H9 (cell line): ENCODE results near the gene NEMF. TPM values are rescaled to one million over a fixed set of nuclear protein-coding genes. Genes with fewer than 3 reads are reported as not detected.

Experiments
- DNase-seq: peaks from one replicate; pipeline ENCODE4 v3.0.0-alpha.2; 2017
- H2AFZ ChIP-seq: one replicate; pipeline ENCODE4 v1.6.1; 2013; ENCODE audit warnings: mild to moderate bottlenecking, low read length, control low read depth, moderate library complexity
- H2AK5ac ChIP-seq: 2 replicates; pipeline ENCODE4 v1.6.1; 2013; ENCODE audit warnings: low read length, control low read depth, mixed read lengths; ENCODE audit not compliant: insufficient read length
- H2BK120ac ChIP-seq: one replicate; pipeline ENCODE4 v1.6.1; 2013; ENCODE audit warnings: low read depth, mild to moderate bottlenecking, low read length, control low read depth, inconsistent platforms; ENCODE audit not compliant: poor library complexity, severe bottlenecking
- H2BK12ac ChIP-seq: 2 replicates; pipeline ENCODE4 v1.6.1; 2013; ENCODE audit warnings: low read length, control low read depth, mixed read lengths, low read depth; ENCODE audit not compliant: insufficient read length
- H2BK15ac ChIP-seq: 2 replicates; pipeline ENCODE4 v1.6.1; 2013; ENCODE audit warnings: low read depth, low read length, control low read depth
- H2BK20ac ChIP-seq: one replicate; pipeline ENCODE4 v1.6.1; 2013; ENCODE audit warnings: low read depth, mild to moderate bottlenecking, low read length, control low read depth, inconsistent platforms; ENCODE audit not compliant: poor library complexity, severe bottlenecking
- H2BK5ac ChIP-seq: 2 replicates; pipeline ENCODE4 v1.6.1; 2013; ENCODE audit warnings: low read length, control low read depth, mixed read lengths; ENCODE audit not compliant: insufficient read length
- H3K14ac ChIP-seq: 2 replicates; pipeline ENCODE4 v1.6.1; 2013; ENCODE audit warnings: low read length, control low read depth; ENCODE audit not compliant: insufficient read depth
- H3K18ac ChIP-seq: 2 replicates; pipeline ENCODE4 v1.6.1; 2013; ENCODE audit warnings: low read depth, mild to moderate bottlenecking, mixed read lengths, low read length, control low read depth; ENCODE audit not compliant: insufficient read length
- H3K23ac ChIP-seq: 2 replicates; pipeline ENCODE4 v1.6.1; 2013; ENCODE audit warnings: low read length, control low read depth, mixed read lengths, low read depth; ENCODE audit not compliant: insufficient read length
- H3K23me2 ChIP-seq: 2 replicates; pipeline ENCODE4 v1.6.1; 2013; ENCODE audit warnings: low read depth, mild to moderate bottlenecking, mixed read lengths, low read length, control low read depth; ENCODE audit not compliant: insufficient read length, poor library complexity, severe bottlenecking
- H3K27ac ChIP-seq: 2 replicates; pipeline ENCODE4 v1.5.1; 2013; ENCODE audit warnings: low read length, control low read depth, mixed read lengths, low read depth; ENCODE audit not compliant: insufficient read length
- H3K27me3 ChIP-seq: 2 replicates; pipeline ENCODE4 v1.6.1; 2013; ENCODE audit warnings: low read length, control low read depth, inconsistent platforms; ENCODE audit not compliant: insufficient read depth
- H3K4ac ChIP-seq: 2 replicates; pipeline ENCODE4 v1.6.1; 2013; ENCODE audit warnings: low read depth, mild to moderate bottlenecking, control low read depth, inconsistent platforms, low read length, moderate library complexity
- H3K4me1 ChIP-seq: 2 replicates; pipeline ENCODE4 v1.6.1; 2013; ENCODE audit warnings: low read length, control low read depth, inconsistent platforms; ENCODE audit not compliant: insufficient read depth
- H3K4me2 ChIP-seq: 2 replicates; pipeline ENCODE4 v1.6.1; 2013; ENCODE audit warnings: low read length, control low read depth, mixed read lengths; ENCODE audit not compliant: insufficient read length, insufficient read depth
- H3K56ac ChIP-seq: 2 replicates; pipeline ENCODE4 v1.6.1; 2013; ENCODE audit warnings: low read depth, mild to moderate bottlenecking, mixed read lengths, low read length, control low read depth; ENCODE audit not compliant: insufficient read length
- H3K79me1 ChIP-seq: 2 replicates; pipeline ENCODE4 v1.6.1; 2013; ENCODE audit warnings: low read depth, mild to moderate bottlenecking, moderate library complexity, low read length, control low read depth, inconsistent platforms; ENCODE audit not compliant: insufficient read depth, poor library complexity, severe bottlenecking
- H3K79me2 ChIP-seq: 2 replicates; pipeline ENCODE4 v1.6.1; 2013; ENCODE audit warnings: low read length, control low read depth, inconsistent platforms; ENCODE audit not compliant: insufficient read depth
- H3K9ac ChIP-seq: 2 replicates; pipeline ENCODE4 v1.6.1; 2013; ENCODE audit warnings: low read length, control low read depth, mixed read lengths; ENCODE audit not compliant: insufficient read length; ENCODE audit errors: extremely low read depth
- H3K9me3 ChIP-seq: one replicate; pipeline ENCODE4 v1.6.1; 2013; ENCODE audit warnings: low read depth, low read length, inconsistent platforms; ENCODE audit not compliant: control insufficient read depth
- H3T11ph ChIP-seq: one replicate; pipeline ENCODE4 v1.6.1; 2013; ENCODE audit warnings: mild to moderate bottlenecking, low read length, control low read depth, inconsistent platforms
- H4K20me1 ChIP-seq: one replicate; pipeline ENCODE4 v1.6.1; 2013; ENCODE audit not compliant: control insufficient read depth, insufficient read length, insufficient read depth
- H4K5ac ChIP-seq: 2 replicates; pipeline ENCODE4 v1.6.1; 2013; ENCODE audit warnings: low read depth, mild to moderate bottlenecking, mixed read lengths, low read length, control low read depth; ENCODE audit not compliant: insufficient read length
- H4K8ac ChIP-seq: replicated peaks from 2 replicates; pipeline ENCODE4 v1.6.1; 2013; ENCODE audit warnings: low read length, control low read depth, mixed read lengths, low read depth; ENCODE audit not compliant: insufficient read length
- H4K91ac ChIP-seq: 2 replicates; pipeline ENCODE4 v1.6.1; 2013; ENCODE audit warnings: low read depth, mild to moderate bottlenecking, moderate library complexity, mixed read lengths, low read length, control low read depth; ENCODE audit not compliant: insufficient read length
- H3K27ac Mint-ChIP-seq, 3 experiments: 2 replicates in 2 of 3; 3 replicates in 1 of 3; pipeline ENCODE4 v1.8.0; 2020 to 2021; ENCODE audit warnings: mixed read lengths in 3 of 3, mild to moderate bottlenecking in 1 of 3, moderate library complexity in 1 of 3
- H3K27me3 Mint-ChIP-seq: 2 replicates; pipeline ENCODE4 v1.8.0; 2021; ENCODE audit warnings: low read depth, mild to moderate bottlenecking, moderate library complexity, mixed read lengths
- H3K36me3 Mint-ChIP-seq, 3 experiments: 2 replicates in 2 of 3; 3 replicates in 1 of 3; pipeline ENCODE4 v1.8.0; 2020 to 2021; ENCODE audit warnings: low read depth in 3 of 3, mixed read lengths in 3 of 3; ENCODE audit not compliant: insufficient read depth in 1 of 3
- H3K4me1 Mint-ChIP-seq, 2 experiments: 2 replicates each; pipeline ENCODE4 v1.8.0; 2020; ENCODE audit warnings: mixed read lengths in 2 of 2
- H3K4me3 Mint-ChIP-seq, 2 experiments: 2 replicates in 1 of 2; 3 replicates in 1 of 2; pipeline ENCODE4 v1.8.0; 2020 to 2021; ENCODE audit warnings: mild to moderate bottlenecking in 2 of 2, mixed read lengths in 2 of 2, moderate library complexity in 1 of 2
- H3K9me3 Mint-ChIP-seq, 2 experiments: 2 replicates in 1 of 2; 3 replicates in 1 of 2; pipeline ENCODE4 v1.8.0; 2020; ENCODE audit warnings: mild to moderate bottlenecking in 2 of 2, mixed read lengths in 2 of 2, moderate library complexity in 1 of 2
- CTCF ChIP-seq: fragments of 200-600 bp; sonication (generic); conservative IDR thresholded peaks from 3 replicates; pipeline ENCODE4 v1.8.0; 2021; ENCODE audit warnings: antibody characterized with exemption, mild to moderate bottlenecking
- WGBS: extraction: QIAGEN DNeasy Blood & Tissue Kit; methylation state at CpG from one replicate; pipeline ENCODE4 v1.1.7; 2013; ENCODE audit warnings: missing lambda C conversion rate, low lambda C conversion rate, mixed read lengths; ENCODE audit not compliant: insufficient read length; ENCODE audit errors: extremely low coverage; 5-methylcytosine and 5-hydroxymethylcytosine counted together
- total RNA-seq: library from RNA; stranded (reverse); gene quantifications from 2 replicates; pipeline ENCODE4 v1.2.1, GENCODE V29; 2021

Gene NEMF
- total RNA-seq, 1 experiment from 2014 or later = 57.4 TPM

- no peak overlapping the region for H3K23ac ChIP-seq
- no peak overlapping the region for H3K4me2 ChIP-seq
- Mint-ChIP-seq H3K36me3 (peaks cover 11 to 21% (median 17%) of the 10 kb centered on the region in 3 experiments), H3K4me1 (peaks cover 10 to 13% of the 10 kb centered on the region in 2 experiments), H3K27ac (no peak overlapping the region), H3K9me3 (no peaks in the 10 kb centered on the region; a peak in 2 of 5 replicates), H3K4me3 (peak overlapping the region; percentile 97 to 98; a peak in 4 of 5 replicates), H3K27me3 (peaks cover 4% of the 10 kb centered on the region; the same call in 1 of the 2 replicates)
- H2BK15ac ChIP-seq = no peak overlapping the region
- H3K4ac ChIP-seq = no peak overlapping the region
- no peak overlapping the region for H2BK12ac ChIP-seq
- H3K9me3 ChIP-seq = no peaks in the 10 kb centered on the region
- no peak overlapping the region for H2BK120ac ChIP-seq
- no peak overlapping the region for H3K56ac ChIP-seq
- TF ChIP-seq CTCF = peak; percentile 90
- H2AFZ ChIP-seq = no peak overlapping the region
- H4K20me1 ChIP-seq = no peaks in the 10 kb centered on the region
- H2BK20ac ChIP-seq = no peak overlapping the region
- no peak overlapping the region for H3K14ac ChIP-seq
- WGBS = no CpG with 5 or more reads among the region's 27 CpGs
- DNase-seq = peak; percentile 90
- H2AK5ac ChIP-seq = no peak overlapping the region
- no peaks in the 10 kb centered on the region for H3K27me3 ChIP-seq
- H2BK5ac ChIP-seq = no peak overlapping the region
- H3K9ac ChIP-seq = no peak overlapping the region
- H3T11ph ChIP-seq = no peak overlapping the region
- H3K27ac ChIP-seq = no peak overlapping the region
- H3K23me2 ChIP-seq = no peaks in the 10 kb centered on the region
- H3K79me2 ChIP-seq = peaks cover 4% of the 10 kb centered on the region; the same call in 1 of the 2 replicates
- no peaks in the 10 kb centered on the region for H3K4me1 ChIP-seq
- H4K91ac ChIP-seq = no peak overlapping the region
- H4K5ac ChIP-seq = no peak overlapping the region
- no peak overlapping the region for H3K18ac ChIP-seq
- no peak overlapping the region for H4K8ac ChIP-seq
- H3K79me1 ChIP-seq = no peaks in the 10 kb centered on the region
Measured at GRCh38 chr14:49853572-49854375, 1.2 kb upstream of the NEMF start.
